ENCODE data around the gene SC5D. TPM values are rescaled to one million over a fixed set of nuclear protein-coding genes. Genes with fewer than 3 reads are reported as not detected.

The SC5D gene
- total and polyA plus RNA-seq, 2 of the 8 experiments (the other 6 are each of a cell fraction or from before 2014, with no cell fraction given) = 73.9 to 90.3 TPM

DNA sequence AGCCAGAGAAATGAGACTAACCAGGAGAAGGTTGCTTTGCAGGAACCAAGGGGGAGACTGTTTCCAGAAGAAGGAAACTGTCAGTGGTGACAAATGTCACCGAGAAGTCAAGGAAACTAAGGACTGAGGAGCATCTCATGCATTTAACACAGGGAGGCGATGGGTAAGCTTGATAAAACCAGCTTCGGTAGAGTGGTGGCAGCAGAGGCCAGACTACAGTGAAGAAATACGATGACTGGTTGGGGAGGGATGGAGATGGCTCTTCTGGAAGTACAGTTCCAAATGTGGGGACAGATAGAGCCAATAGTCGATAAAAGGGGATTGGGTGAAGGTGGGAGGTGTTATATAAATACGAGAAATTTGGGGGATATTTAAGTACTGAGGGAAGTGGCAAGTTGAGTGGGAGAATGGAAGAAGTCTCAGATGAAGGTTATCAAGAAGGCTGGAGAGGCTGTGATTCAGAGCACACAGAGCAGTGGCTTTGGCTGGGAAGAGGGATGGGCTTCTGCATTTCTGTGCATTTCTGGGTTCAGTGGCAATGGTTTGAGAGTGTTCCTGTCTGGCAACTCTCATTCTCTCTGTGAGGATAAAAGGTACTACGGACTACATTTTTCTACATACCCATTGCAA is 29.2 kb downstream of the SC5D start:
- peak in 1 of 2 experiments; percentile 21 for DNase-seq (ENCODE audit: low read depth in 1 of 2, low spot score in 2 of 2)
- H2BK12ac ChIP-seq (ENCODE audit: low read depth, low read length) = no peak overlapping the region
- POLR2A ChIA-PET (ENCODE audit: partially characterized antibody) = no interaction called here
- no peak overlapping the region for H3K4me3 ChIP-seq (ENCODE audit: extremely low read depth in 1 of 4, insufficient read depth in 2 of 4, low read depth in 3 of 4, low read length in 4 of 4)
- no peak overlapping the region for H4K5ac ChIP-seq (ENCODE audit: insufficient read length, low read depth, low read length)
- no peak overlapping the region for H2BK120ac ChIP-seq (replicated peaks; ENCODE audit: low read depth, low read length)
- no peak overlapping the region for H4K91ac ChIP-seq (replicated peaks; ENCODE audit: insufficient read length, low read length)
- H3K18ac ChIP-seq (ENCODE audit: extremely low read depth, low read length) = no peak overlapping the region
- H3K23me2 ChIP-seq (ENCODE audit: low read depth, low read length) = no peaks in the 10 kb centered on the region
- H3K27ac ChIP-seq (ENCODE audit: low read depth, low read length) = no peak overlapping the region
- H3K14ac ChIP-seq (ENCODE audit: insufficient read length) = no peak overlapping the region
- H3K79me1 ChIP-seq (ENCODE audit: low read depth, low read length) = no peaks in the 10 kb centered on the region
- no peak overlapping the region for H3K9ac ChIP-seq (replicated peaks in 1 of 4; ENCODE audit: extremely low read depth in 1 of 4, low read depth in 3 of 4, low read length in 3 of 4)
- FAIRE-seq = peak; percentile 96
- H3K9me3 ChIP-seq (ENCODE audit: insufficient read depth in 2 of 2, low read depth in 1 of 2, low read length in 1 of 2) = no peaks in the 10 kb centered on the region
- H3K27me3 ChIP-seq (replicated peaks in 1 of 4; ENCODE audit: control insufficient read depth in 3 of 4, extremely low read depth in 1 of 4, insufficient read depth in 3 of 4, low read length in 3 of 4) = no peaks in the 10 kb centered on the region
- no peak overlapping the region for H3K23ac ChIP-seq (ENCODE audit: insufficient read length)
- H3K79me2 ChIP-seq (ENCODE audit: control insufficient read depth in 1 of 2, insufficient read depth in 2 of 2, low read length in 2 of 2) = no peaks in the 10 kb centered on the region
- H3K4me2 ChIP-seq (ENCODE audit: insufficient read depth in 1 of 2, low read depth in 2 of 2, low read length in 2 of 2) = no peak overlapping the region
- CTCF ChIA-PET (ENCODE audit: partially characterized antibody) = interaction anchor here (0.7 to 1.7 kb wide), 7 partner anchors 21 to 250 kb away, joined by 3 to 4 read pairs (median 4); no protein-coding TSS in a partner anchor
- H2AFZ ChIP-seq (ENCODE audit: low read length) = no peak overlapping the region
- H3K4ac ChIP-seq (replicated peaks; ENCODE audit: insufficient read length, low read depth, low read length) = no peak overlapping the region
- peaks cover 0 to 3% (median 3%) of the 10 kb centered on the region in 4 experiments; a peak in 3 of 7 replicates for H3K4me1 ChIP-seq (replicated peaks in 1 of 4; ENCODE audit: control insufficient read depth in 3 of 4, insufficient read depth in 4 of 4, low read length in 3 of 4)
- H3K56ac ChIP-seq (replicated peaks; ENCODE audit: insufficient read length, low read depth, low read length) = no peak overlapping the region
- no peak overlapping the region for H2AK5ac ChIP-seq (ENCODE audit: low read depth, low read length)
- H4K8ac ChIP-seq (ENCODE audit: extremely low read depth, insufficient read depth, low read length) = no peak overlapping the region
- H2BK15ac ChIP-seq (ENCODE audit: low read length) = no peak overlapping the region
- H2BK20ac ChIP-seq (ENCODE audit: low read length) = no peak overlapping the region
- H2BK5ac ChIP-seq (ENCODE audit: low read depth, low read length) = no peak overlapping the region
- 63 to 100% methylated on average over 1 to 7 of the region's 7 CpGs for WGBS, 2 experiments (ENCODE audit: extremely low coverage in 1 of 2, insufficient coverage in 1 of 2, insufficient read length in 1 of 2, insufficient replicate concordance in 2 of 2, low coverage in 1 of 2, low lambda C conversion rate in 2 of 2, missing lambda C conversion rate in 1 of 2)
- no peaks in the 10 kb centered on the region for H4K20me1 ChIP-seq (replicated peaks in 1 of 2; ENCODE audit: control insufficient read depth in 1 of 2, insufficient read depth in 2 of 2, low read length in 2 of 2)
- no peaks in the 10 kb centered on the region for H3K36me3 ChIP-seq (ENCODE audit: control insufficient read depth in 2 of 4, insufficient read depth in 4 of 4, low read length in 3 of 4)
- no peak for TF ChIP-seq GABPA (IDR thresholded peaks at IDR 0.05; ENCODE audit: borderline replicate concordance, insufficient read depth, low read length)
- TF ChIP-seq TAF7 (optimal IDR thresholded peaks at IDR 0.05; ENCODE audit: borderline replicate concordance, low read depth, low read length) = no peak
- TF ChIP-seq TAF1 (IDR thresholded peaks at IDR 0.05; ENCODE audit: low read depth, low read length) = no peak
- no peak for TF ChIP-seq POLR2A (IDR thresholded peaks at IDR 0.05; ENCODE audit: control extremely low read depth in 1 of 2, low read depth in 2 of 2, low read length in 2 of 2)
- TF ChIP-seq KDM5A (IDR thresholded peaks at IDR 0.05; ENCODE audit: low read length) = no peak
- no peak for TF ChIP-seq JUN (IDR thresholded peaks at IDR 0.05; ENCODE audit: low read depth, low read length)
- TF ChIP-seq TBP (IDR thresholded peaks at IDR 0.05; ENCODE audit: low read depth, low read length) = no peak
- TF ChIP-seq USF2 (IDR thresholded peaks at IDR 0.05; ENCODE audit: low read length) = no peak
- no peak for TF ChIP-seq GTF2F1 (IDR thresholded peaks at IDR 0.05; ENCODE audit: borderline replicate concordance, low read depth, low read length)
- TF ChIP-seq SIX5 (IDR thresholded peaks at IDR 0.05; ENCODE audit: low read depth, low read length) = no peak
- TF ChIP-seq BACH1 (IDR thresholded peaks at IDR 0.05; ENCODE audit: low read length) = no peak
- TF ChIP-seq NRF1 (IDR thresholded peaks at IDR 0.05; ENCODE audit: low read depth, low read length) = no peak
- no peak for TF ChIP-seq SP2 (IDR thresholded peaks at IDR 0.05; ENCODE audit: low read length)

Measured in H1 (cell line).